HG03108 (cell line): Measurements from ENCODE around the gene SNX13.
"Not testable (repeated sequence)": the region's sequence is repeated elsewhere in the genome, so short reads cannot be mapped to it uniquely, and the experiment has no call there.

Experiments
- ATAC-seq: cut with Tn5 transposase; IDR thresholded peaks from one replicate; pipeline ENCODE4 v1.9.1; 2021; ENCODE audit warnings: moderate library complexity; ENCODE audit not compliant: unreplicated experiment

The SNX13 gene

GRCh38 chr7:17915796-17916195 is 24.5 kb downstream of the SNX13 start:
- ATAC-seq: no peak

GRCh38 chr7:17915168-17915567 is 25.1 kb downstream of the SNX13 start:
- ATAC-seq: no peak

DNA sequence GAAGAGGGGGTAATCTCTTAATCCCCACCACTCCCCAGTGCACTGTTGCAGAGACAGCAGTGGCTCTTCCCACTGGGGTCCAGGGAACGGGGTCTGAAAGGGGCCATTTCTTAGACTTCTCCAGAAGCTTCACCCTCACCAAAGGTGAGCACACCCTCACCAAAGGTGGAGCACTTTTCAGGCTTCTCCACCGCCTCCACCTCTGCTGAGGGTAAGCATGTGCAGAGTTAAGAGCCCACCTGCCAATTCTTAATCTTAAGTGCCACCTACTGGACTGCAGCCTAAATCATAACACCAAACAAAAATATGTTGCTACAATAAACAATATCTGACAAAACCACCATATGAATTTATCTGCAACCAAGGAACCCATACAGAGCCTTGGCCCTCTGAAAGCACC is 27.0 kb downstream of the SNX13 start:
- no peak for ATAC-seq

- no peak for ATAC-seq
Observed at GRCh38 chr7:17912536-17913235, 27.6 kb downstream of the SNX13 start.

- ATAC-seq: no peak
Observed at GRCh38 chr7:17912050-17912449, 28.2 kb downstream of the SNX13 start.

- no peak for ATAC-seq
Observed at GRCh38 chr7:17910377-17910776, 29.9 kb downstream of the SNX13 start.

DNA sequence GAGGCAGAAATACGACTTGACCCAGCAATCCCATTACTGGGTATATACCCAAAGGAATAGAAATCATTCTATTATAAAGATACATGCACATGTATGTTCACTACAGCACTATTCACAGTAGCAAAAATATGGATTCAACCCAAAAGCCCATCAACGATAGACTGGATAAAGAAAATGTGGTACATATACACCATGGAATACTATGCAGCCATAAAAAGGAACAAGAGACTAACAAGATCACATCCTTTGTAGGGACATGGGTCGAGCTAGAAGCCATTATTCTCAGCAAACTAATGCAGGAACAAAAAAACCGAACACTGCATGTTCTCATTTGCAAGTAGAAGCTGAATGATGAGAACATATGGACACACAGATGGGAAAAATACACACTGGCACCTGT is 31.0 kb downstream of the SNX13 start:
- not testable (repeated sequence) for ATAC-seq

- no peak for ATAC-seq
Observed at GRCh38 chr7:17907014-17907413, 33.3 kb downstream of the SNX13 start.

GRCh38 chr7:17903337-17903736 is 37.0 kb downstream of the SNX13 start:
- no peak for ATAC-seq

- ATAC-seq: no peak
Observed at GRCh38 chr7:17902599-17902998, 37.7 kb downstream of the SNX13 start.

GRCh38 chr7:17900464-17900863 is 39.8 kb downstream of the SNX13 start:
- ATAC-seq: no peak

DNA sequence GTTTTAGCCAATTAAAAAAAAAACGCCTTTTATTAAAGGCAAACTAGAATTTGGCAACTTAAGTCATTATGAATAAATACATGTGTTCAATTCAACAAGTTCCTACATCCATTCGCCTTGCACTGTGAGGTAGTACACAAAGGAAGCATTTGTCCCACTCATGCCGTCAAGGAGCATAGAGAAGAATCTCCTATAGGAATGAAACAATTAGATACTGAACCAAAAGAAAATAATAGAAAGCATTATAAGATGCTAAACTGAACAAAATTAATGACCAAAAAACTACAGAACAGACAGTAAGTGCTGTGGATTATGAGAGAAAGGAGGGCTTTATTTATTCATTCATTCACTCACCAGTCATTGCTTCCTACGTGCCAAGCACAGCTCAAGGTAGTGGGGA is 42.2 kb downstream of the SNX13 start:
- no peak for ATAC-seq

DNA sequence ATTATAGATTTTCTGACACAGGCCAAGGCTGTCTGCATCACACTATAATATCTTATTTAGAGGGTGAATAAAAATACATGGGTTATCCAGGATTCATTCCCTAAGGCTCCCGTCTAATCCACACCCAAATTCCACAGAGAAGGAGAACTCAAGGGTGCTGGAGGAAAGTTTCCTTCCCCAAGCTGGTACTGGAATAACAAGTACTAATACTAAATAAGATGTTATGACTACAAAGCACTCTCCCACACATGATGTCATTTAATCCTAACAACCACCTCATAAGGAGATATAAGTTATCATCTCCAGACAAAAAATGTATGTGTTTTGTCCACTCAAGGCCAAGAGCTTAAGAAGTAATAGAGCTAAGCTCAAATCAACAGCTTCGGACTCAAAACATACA is 53.0 kb downstream of the SNX13 start:
- ATAC-seq: no peak

GRCh38 chr7:17882685-17883084 is 57.6 kb downstream of the SNX13 start:
- no peak for ATAC-seq

DNA sequence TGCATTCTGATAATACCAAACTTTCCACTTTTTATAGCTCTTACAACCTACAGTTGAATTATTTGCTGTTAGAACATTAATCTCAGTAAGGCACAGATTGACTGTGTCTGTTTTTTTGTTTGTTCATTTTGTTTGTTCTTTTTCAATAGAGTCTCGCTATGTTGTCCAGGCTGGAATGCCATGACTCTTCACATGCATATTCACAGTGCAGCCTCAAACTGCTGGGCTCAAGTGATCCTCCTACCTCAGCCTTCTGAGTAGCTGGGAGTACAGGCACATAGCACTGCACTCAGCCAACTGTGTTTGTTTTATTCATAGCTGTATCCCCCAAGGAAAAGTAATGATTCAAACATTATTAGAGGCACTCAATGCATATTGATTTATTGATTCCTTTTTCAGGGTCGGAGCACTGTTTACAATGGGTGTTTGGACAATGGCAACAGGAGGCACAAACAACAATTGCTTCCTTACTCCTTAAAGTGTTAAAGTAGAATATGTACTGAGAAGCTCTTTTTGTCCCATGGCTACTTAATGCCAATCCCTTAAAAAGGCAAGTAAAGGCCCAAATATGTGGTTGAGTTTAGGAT is 61.1 kb downstream of the SNX13 start:
- no peak for ATAC-seq

DNA sequence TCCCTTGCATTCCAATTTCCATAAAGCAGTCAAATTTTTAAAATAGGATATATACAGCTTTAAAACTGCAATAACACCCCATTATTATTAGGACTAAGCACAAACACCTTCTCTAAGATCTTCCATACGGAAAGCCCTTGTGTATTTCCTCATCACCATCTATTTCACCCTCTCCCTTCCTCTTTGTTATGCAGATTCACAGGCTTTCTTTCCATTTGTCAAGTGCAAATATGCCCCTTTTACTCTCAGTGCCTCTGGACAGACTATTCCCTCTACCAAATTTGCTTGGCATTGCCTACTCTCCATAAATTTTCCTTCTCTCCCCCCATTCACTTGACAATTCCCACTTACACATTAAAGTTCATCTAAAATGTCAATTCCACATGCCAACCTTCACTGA is 61.7 kb downstream of the SNX13 start:
- no peak for ATAC-seq

DNA sequence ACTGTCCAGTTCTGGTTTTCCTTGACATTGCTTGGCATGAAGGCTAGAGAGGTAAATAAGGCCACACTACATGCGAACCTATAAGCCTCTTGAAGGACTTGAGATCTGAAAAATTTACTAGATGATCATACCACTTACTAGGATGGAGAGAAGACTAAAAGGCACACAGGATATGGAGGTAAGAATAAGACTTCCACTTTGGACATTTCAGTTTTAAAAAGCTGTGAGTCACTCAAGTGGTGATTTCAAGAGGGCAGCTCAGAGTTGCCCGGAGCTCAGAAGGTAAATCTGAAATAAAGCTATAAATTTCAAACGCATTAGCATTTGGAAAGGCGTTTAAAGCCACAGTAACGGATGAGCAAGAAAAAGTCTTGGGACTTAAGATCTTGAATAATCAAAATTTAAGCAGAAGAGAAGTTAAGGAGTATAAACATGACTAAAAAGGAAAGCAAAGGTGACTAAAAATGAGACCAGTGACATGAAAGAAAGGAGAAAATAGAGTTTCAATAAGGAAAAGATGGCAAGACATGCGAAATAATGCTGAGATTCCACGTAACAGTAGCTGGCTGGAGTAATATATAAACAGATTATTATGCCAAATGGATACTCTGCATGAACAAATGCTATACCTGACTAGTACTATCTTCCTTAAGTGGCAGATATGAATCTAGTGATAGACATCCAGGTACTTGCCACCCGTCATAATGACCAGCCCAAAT is 68.3 kb downstream of the SNX13 start:
- no peak for ATAC-seq

DNA sequence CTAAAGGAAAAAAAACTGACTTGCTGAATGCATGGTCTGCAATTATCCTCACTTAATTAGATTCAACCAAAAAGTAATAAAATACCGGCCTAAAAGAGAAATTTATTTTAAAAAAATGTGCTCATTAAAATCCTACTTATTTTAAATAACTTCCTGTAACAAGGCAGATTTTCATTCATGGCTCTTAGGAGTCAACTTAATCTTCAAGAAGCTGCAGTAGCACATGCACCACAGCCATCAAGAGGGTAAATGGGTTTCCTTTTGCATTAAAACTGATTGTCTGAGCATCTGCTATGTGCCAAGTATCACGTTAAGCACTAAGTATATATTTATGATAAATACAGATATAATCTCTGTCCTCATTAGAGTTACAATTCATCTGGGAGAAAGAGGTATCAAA is 69.9 kb downstream of the SNX13 start:
- ATAC-seq: no peak

- no peak for ATAC-seq
Observed at GRCh38 chr7:17863809-17864143, 76.5 kb downstream of the SNX13 start.

- ATAC-seq: no peak
Observed at GRCh38 chr7:17863095-17863808, 77.0 kb downstream of the SNX13 start.

DNA sequence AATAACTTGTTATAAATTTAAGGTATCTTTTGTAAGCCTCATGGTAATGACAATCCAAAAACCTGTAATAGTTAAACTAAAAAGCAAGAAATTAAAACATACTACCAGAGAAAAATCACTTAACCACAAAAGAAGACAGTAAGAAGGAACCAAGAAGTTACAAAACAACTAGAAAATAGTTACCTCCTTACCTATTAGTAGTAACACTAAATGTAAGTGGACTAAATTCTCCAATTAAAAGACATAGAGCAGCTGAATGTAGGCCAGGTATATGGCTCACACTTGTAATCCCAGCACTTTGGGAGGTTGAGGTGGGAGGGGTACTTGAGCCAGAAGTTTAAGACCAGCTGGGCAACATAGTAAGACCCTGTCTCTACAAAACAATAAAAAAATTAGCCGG is 84.0 kb downstream of the SNX13 start:
- ATAC-seq: no peak

DNA sequence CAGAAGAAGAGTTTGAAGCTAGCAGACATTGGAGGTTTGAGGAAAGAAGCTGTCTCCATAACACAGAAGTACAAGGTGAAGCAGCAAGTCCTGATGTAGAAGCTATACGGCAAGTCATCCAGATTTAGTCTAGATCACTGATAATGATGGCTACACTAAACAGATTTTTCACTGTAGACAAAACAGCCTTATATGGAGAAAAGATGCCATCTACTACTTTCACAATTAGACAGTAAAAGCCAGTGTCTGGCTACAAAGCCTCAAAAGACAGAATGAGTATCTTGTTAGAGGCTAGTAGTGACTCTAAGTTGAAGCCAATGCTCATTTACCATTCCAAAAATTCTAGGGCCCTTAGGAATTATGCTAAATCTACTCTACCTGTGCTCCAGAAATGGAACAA is 85.1 kb downstream of the SNX13 start:
- no peak for ATAC-seq
